KBM-7 (cell line): Measurements from ENCODE around the gene EREG.

Experiments used
- DNase-seq: peaks from one replicate; pipeline ENCODE4 v3.0.0-alpha.2; 2015
- in situ Hi-C: fragments of 300-500 bp; cut with MboI; formaldehyde crosslinking; loops from 2 replicates; pipeline ENCODE4 v1.14.3; 2020; ENCODE audit warnings: low sequenced_read_pairs, low pct_unique_long_range_greater_than_20kb, mixed read lengths

The EREG gene

GRCh38 chr4:74413265-74413664, 48.3 kb downstream of the EREG start:
- in situ Hi-C loops, result no loop called here
- DNase-seq, result no peak

GRCh38 chr4:74414149-74414809, 49.3 kb downstream of the EREG start:
- DNase-seq, result no peak
- in situ Hi-C loops, result no loop called here

GRCh38 chr4:74415602-74416300, 50.8 kb downstream of the EREG start:
- in situ Hi-C loops, result no loop called here
- DNase-seq, result no peak

GRCh38 chr4:74418063-74418670, 53.2 kb downstream of the EREG start:
- in situ Hi-C loops, result no loop called here
- DNase-seq, result no peak

GRCh38 chr4:74420863-74421262, 55.9 kb downstream of the EREG start:
- DNase-seq, result no peak
- in situ Hi-C loops, result no loop called here

- in situ Hi-C loops, result no loop called here
Observed at GRCh38 chr4:74423104-74423503, 58.2 kb downstream of the EREG start.

GRCh38 chr4:74424111-74424510, 59.2 kb downstream of the EREG start:
- DNase-seq, result no peak
- in situ Hi-C loops, result no loop called here

More at GRCh38 chr4:74423104-74423503, 58.2 kb downstream of the EREG start:
- DNase-seq, result no peak

GRCh38 chr4:74426101-74426500, 61.2 kb downstream of the EREG start:
- no peak for DNase-seq
- in situ Hi-C loops, result no loop called here

- DNase-seq, result no peak
- in situ Hi-C loops, result no loop called here
Observed at GRCh38 chr4:74428276-74428675, 63.3 kb downstream of the EREG start.

- in situ Hi-C loops, result no loop called here
- DNase-seq, result peak; percentile 28
Observed at GRCh38 chr4:74431113-74431826, 66.3 kb downstream of the EREG start.

GRCh38 chr4:74433043-74433442, 68.1 kb downstream of the EREG start:
- DNase-seq, result no peak
- in situ Hi-C loops, result no loop called here

- DNase-seq, result no peak
- in situ Hi-C loops, result no loop called here
Observed at GRCh38 chr4:74433541-74434172, 68.7 kb downstream of the EREG start.

- no peak for DNase-seq
- in situ Hi-C loops, result no loop called here
Observed at GRCh38 chr4:74435296-74435695, 70.4 kb downstream of the EREG start.

- no peak for DNase-seq
- in situ Hi-C loops, result no loop called here
Observed at GRCh38 chr4:74437866-74438265, 72.9 kb downstream of the EREG start.
